ENCODE data around the gene SCNM1. TPM values are rescaled to one million over a fixed set of nuclear protein-coding genes. Genes with fewer than 3 reads are reported as not detected.

Gene SCNM1
- total RNA-seq, 1 experiment from 2014 or later = 34.1 TPM

DNA sequence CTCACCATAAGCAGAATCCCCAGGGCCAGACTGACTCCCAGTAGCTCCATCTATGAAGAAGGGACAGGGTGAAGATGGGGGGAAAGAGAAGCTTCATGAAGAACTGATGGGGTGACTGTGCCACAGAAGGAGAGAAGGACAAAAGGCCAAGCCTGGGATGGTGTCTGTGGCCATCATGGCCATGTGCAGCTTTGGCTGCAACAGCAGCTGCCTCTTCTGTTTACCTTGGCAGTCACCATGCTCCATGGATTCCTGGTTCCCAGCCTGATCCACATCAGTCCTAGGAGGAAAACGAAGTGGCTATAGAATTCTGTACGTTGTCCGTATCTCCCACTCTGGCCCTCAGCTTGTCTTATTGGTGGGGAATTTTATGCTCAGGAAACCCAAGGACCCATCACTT lies 31.5 kb upstream of the SCNM1 start:
- Histone ChIP-seq H3K27ac (ENCODE audit: low read depth, low read length) (no peak overlapping the region), H3K4me3 (replicated peaks in 1 of 2; ENCODE audit: low read depth in 1 of 2, low read length in 2 of 2) (no peak overlapping the region), H3K4me1 (ENCODE audit: control insufficient read depth in 1 of 2, insufficient read depth in 2 of 2, low read length in 2 of 2) (no peaks in the 10 kb centered on the region), H3K27me3 (ENCODE audit: insufficient read depth, low read length) (no peaks in the 10 kb centered on the region), H3K79me2 (ENCODE audit: insufficient read depth, low read length) (no peaks in the 10 kb centered on the region), H3K4me2 (ENCODE audit: low read length) (no peak overlapping the region), H3K36me3 (ENCODE audit: control insufficient read depth in 1 of 2, insufficient read depth in 2 of 2, low read length in 2 of 2) (no peaks in the 10 kb centered on the region), H3K9me3 (ENCODE audit: control insufficient read depth in 1 of 2, insufficient read depth in 1 of 2, low read depth in 1 of 2, low read length in 2 of 2) (no peaks in the 10 kb centered on the region), H3K9me2 (ENCODE audit: insufficient read depth) (no peaks in the 10 kb centered on the region), H2AFZ (ENCODE audit: low read depth, low read length, poor library complexity, severe bottlenecking) (no peak overlapping the region), H4K20me1 (ENCODE audit: insufficient read depth) (no peaks in the 10 kb centered on the region), H3K9ac (ENCODE audit: low read length) (no peak overlapping the region)
- ATAC-seq = no peak
- BruUV-seq (replicated peaks) = no TSS peak
- no peak for DNase-seq (ENCODE audit: low read depth, low spot score)
- CTCF ChIA-PET = no interaction called here
- TF ChIP-seq, protein P1, sequence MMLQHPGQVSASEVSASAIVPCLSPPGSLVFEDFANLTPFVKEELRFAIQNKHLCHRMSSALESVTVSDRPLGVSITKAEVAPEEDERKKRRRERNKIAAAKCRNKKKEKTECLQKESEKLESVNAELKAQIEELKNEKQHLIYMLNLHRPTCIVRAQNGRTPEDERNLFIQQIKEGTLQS (IDR thresholded peaks at IDR 0.05) = no peak
- TF ChIP-seq, protein P2, sequence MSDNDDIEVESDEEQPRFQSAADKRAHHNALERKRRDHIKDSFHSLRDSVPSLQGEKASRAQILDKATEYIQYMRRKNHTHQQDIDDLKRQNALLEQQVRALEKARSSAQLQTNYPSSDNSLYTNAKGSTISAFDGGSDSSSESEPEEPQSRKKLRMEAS (IDR thresholded peaks at IDR 0.05) = no peak
- TF ChIP-seq TCF7L2 (IDR thresholded peaks at IDR 0.05; ENCODE audit: borderline replicate concordance, extremely low read depth, insufficient read depth, insufficient read length) (no peak), SP1 (IDR thresholded peaks at IDR 0.05; ENCODE audit: low read depth) (no peak), SRF (IDR thresholded peaks at IDR 0.05; ENCODE audit: low read depth) (no peak), EZH2phosphoT487 (IDR thresholded peaks at IDR 0.05; ENCODE audit: borderline replicate concordance) (no peak), ELF1 (IDR thresholded peaks at IDR 0.05; ENCODE audit: borderline replicate concordance, low read depth) (no peak)
- TF ChIP-seq, protein P3, sequence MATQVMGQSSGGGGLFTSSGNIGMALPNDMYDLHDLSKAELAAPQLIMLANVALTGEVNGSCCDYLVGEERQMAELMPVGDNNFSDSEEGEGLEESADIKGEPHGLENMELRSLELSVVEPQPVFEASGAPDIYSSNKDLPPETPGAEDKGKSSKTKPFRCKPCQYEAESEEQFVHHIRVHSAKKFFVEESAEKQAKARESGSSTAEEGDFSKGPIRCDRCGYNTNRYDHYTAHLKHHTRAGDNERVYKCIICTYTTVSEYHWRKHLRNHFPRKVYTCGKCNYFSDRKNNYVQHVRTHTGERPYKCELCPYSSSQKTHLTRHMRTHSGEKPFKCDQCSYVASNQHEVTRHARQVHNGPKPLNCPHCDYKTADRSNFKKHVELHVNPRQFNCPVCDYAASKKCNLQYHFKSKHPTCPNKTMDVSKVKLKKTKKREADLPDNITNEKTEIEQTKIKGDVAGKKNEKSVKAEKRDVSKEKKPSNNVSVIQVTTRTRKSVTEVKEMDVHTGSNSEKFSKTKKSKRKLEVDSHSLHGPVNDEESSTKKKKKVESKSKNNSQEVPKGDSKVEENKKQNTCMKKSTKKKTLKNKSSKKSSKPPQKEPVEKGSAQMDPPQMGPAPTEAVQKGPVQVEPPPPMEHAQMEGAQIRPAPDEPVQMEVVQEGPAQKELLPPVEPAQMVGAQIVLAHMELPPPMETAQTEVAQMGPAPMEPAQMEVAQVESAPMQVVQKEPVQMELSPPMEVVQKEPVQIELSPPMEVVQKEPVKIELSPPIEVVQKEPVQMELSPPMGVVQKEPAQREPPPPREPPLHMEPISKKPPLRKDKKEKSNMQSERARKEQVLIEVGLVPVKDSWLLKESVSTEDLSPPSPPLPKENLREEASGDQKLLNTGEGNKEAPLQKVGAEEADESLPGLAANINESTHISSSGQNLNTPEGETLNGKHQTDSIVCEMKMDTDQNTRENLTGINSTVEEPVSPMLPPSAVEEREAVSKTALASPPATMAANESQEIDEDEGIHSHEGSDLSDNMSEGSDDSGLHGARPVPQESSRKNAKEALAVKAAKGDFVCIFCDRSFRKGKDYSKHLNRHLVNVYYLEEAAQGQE (IDR thresholded peaks at IDR 0.05; ENCODE audit: low read depth) = no peak
- RAD21 ChIA-PET (ENCODE audit: low non-redundant PET in 1 of 2, low total read pairs in 2 of 2, uncharacterized antibody in 2 of 2, unreplicated experiment in 2 of 2) = no interaction called here
- POLR2A ChIA-PET = no interaction called here
- intact Hi-C loops (cut with micrococcal nuclease) = no loop called here
